GM19023 (cell line): ENCODE measurements around the gene PER1.

Experiments
- ATAC-seq: cut with Tn5 transposase; IDR thresholded peaks from one replicate; pipeline ENCODE4 v1.9.1; 2021; ENCODE audit warnings: mild to moderate bottlenecking, moderate library complexity; ENCODE audit not compliant: unreplicated experiment

Gene PER1

DNA sequence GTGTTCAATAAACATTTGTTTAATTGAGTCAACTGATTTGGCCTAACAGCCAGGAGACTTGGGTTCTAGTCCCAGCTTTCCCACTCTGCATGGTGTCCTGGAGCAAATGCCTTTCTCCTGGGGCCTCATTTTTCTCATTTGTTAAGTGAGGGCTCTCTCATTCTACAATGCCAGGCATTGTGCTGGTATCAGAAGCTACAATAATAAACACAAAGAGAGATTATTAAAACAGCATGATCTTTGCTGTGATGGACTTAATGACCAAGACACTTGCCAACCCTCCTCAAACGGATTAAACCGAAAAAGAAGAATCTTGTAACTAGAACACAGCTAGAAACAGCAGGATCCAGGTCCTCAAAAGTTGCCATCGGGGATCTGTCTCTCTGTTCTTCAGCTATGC, 15.3 kb upstream of the PER1 start:
- ATAC-seq = no peak

DNA sequence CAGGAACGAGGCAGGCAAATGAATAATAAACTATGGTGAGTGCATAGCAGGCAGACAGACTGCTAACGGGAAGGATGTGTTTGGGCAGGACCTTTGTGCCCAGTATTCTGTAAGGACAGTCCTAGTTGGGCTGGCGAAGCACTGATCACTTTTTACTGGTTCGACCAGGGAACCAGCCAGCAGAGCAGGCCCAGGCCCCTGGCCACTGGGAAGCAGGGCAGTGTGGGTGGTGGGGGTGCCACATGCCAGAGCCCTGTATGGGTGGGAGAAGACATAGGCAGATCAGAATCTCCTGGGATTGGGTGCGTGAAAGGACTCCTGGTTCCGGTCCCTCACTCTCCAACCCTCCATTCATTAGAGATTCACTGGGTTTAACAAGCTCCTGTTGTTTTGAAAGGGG, 14.5 kb upstream of the PER1 start:
- ATAC-seq = no peak

DNA sequence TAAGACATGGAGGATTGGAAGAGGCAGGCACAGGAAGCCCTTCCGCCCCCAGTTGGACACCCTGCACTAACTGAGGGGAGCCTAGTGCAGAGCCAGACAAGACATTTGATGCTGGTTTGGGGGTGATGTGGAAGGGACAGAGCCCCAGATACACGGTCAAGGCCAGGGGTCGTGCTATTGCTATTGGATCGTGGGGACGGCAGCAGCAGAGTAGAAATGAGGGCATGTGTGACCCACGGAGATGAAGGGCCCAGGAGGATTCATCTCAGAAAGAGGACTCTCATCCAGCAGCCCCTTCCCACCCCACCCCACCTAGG, 12.6 kb upstream of the PER1 start:
- ATAC-seq = no peak

DNA sequence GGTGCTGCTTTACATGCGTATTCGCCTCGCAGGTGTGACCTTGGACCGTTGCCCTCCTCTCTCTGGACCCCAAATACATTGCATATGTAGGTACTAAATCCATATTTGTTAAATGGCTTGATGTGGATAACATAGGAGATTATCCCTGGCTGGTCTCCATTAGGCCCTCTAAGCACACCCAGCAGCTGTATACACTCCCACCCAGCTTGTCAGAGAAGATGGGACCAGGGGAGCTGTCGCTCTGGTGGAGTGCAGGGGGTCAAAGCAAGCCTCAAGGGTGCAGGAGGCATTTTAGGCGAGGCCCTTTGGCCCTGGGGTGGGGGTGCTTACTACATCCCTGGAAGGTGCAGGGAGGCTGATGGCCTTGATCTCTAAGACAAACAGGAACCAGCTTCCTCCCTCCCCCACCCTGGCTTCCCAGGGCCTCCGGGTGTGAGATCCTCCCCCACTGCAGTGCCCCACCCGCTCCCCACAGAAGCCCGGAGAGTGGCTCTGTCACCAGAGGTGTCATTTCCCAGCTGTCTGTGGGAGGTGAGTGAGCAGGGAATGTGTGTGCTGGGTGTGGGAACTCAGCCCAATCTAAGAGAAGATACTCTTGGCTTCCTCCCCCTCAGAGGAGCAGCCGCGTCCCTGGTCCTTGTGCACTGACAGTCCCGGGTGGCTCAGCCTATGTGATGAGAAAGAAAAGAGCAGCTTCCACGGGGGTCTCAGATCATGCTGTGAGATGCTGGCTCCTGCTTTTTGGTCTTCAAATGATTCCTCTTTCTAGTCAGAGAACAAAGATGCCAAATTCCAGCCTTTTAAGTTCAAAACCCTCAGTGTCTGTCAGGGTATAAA, 12.0 kb upstream of the PER1 start:
- ATAC-seq = no peak

DNA sequence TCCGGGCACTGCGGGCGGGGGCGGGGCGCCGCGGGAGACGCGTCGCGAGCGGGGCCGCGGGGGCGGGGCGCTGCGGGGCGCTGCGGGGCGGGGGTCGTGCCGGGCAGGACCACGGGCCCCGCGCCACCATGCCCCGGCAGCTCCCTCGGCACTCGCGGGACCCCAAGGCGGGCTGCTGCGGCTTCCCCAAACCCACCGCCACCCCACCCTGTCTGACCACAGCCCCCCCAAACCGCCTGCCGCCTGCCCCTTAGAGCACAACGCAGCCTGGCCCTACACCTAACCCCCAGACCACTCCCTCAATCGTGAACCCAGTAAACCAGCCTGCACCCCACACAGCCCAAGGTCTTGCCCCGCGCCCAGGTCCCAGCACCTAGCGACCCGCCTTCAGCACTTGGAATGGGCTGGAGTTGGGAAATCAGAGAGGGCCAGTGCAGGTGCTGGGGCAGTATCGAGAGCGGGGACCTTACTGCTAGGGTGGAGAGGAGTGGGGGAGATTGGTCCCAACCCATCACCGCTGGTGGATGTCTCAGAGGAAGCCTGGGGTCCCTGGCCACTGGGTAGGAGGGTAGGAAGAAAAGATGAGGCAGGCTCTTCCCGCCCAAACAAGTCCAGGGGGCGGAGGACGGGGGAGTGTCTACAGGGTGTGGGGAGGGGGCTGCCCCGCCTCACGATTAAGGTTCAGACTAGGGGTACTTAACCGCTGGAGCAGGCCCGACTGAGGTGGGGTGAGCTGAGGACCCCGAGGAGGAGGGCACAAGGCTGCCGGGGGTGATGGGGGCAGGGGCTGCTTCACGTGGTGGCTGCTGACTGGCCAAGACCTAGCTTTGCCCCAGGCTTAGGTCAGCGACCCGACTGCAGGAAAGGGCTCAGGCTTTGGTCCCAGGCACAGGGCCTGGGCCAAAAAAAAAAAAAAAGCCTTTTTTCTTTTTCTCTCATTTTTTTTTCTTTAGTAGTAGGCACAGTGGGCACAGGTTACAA, 11.1 kb upstream of the PER1 start:
- ATAC-seq = no peak

DNA sequence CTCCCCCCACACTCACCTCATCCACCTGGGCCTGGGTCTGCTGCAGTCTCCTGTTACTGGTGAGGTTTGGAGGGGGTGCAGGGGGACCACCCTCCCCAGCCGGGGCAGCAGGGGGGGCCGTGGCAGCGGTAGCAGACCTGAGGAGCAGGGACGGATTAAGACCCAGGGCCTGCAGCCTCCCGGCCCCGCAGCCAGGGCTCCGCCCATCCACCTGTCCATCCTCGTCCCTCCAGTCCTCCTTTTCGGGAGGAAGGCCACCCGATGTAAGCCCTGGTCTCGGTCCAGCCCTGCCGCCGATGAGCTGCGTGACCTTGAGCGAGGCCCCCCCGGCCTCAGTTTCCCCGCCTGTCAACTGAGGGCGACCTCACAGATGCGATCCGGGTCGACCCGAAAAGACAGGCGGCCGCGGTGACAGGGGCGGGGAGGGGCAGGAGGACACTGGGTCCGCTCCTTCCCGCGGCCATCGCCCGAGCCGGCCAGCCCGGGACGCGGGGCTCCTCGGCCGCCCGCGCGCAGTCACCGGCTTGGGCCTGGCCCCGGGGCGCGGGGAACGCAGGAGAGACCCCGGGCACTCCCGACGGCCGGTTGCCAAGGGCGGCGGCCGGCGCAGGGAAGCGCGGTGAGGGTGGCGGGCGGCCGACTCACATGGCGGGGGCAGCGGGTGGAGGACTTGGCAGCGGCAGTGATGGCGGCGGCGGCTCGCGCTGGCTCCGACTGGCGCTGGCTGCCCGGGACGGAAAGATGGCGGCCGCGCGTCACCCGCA, 10.2 kb upstream of the PER1 start, which contains the start of gene VAMP2:
Gene VAMP2 (minus strand): TSS at position 716 of the 764 bp plus-strand sequence. CDS start 69 bp downstream, at position 647.
- ATAC-seq = no peak

DNA sequence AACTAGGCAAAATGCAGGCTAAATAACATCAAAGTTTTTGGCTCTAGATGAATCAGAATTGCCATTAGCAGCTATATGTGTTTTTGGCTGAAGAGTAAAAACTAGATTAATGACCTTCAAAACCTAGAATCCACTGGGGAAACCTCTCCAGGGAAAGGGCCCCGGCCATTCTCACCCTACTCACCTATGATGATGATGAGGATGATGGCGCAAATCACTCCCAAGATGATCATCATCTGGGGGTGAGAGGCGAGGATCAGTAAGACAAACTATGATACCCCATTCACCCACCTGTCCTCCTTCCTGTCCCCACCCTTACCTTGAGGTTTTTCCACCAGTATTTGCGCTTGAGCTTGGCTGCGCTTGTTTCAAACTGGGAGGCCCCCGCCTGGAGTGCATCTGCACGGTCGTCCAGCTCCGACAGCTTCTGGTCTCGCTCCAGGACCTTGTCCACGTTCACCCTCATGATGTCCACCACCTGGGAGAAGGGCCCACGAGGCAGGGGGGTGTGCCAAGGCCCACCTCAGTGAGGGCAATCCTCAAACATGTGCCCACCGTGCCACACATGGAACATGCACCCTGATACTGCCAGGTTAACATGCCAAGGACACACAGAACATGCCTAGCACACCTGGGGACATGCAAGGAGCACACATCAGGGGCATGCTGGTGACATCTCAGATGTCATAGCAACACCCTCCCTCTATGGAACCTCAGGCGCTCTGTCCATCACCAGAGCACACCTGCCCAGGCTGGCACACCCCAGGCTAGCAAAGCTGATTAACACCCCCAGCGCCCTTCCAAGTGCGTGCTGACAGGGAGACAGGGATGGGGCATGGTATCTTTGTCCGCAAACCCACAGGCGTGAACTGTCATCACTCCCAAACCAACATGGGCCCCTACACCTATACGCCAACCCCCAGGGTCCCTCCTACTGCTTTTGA, 9.4 kb upstream of the PER1 start:
- no peak for ATAC-seq

DNA sequence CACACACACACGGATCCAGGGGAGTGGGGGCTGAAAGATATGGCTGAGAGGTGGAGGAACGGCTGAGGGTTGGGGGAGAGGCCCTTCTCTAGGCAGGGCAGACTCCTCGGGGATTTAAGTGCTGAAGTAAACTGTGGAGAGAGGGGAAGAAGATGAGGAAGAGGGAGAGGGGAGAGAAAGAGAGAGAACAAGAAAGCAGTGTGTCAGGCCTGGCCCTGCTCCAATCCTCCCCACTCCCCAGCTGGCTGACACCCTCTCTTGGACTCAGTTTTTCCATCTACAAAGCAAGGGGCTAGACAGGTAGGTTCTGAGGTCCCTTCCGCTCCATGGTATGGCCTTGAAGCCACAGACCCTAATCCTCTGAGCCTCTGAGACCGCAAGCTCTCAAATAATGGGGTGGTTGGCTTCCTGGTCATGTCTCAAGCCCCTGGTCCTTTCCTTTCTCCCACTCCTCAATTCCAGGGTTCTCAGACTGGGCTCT, 8.6 kb upstream of the PER1 start:
- ATAC-seq = no peak

DNA sequence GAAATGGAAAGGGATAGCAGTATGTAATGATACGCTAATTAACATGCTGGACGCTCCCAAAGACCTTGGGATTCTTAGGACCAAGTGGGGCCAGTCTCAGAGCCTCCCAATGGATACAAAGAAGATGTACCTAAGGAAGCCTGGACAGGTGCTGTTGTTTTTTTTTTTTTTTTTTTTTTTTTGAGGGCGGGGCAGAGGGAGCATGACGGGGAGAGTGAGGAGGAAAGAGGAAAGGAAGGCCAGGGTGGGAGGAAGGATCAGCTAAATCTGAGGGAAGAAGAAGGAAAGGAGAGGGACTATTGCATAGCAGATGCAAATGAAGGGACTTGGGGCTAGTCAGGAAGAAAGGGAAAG, 8.0 kb upstream of the PER1 start:
- ATAC-seq = no peak

DNA sequence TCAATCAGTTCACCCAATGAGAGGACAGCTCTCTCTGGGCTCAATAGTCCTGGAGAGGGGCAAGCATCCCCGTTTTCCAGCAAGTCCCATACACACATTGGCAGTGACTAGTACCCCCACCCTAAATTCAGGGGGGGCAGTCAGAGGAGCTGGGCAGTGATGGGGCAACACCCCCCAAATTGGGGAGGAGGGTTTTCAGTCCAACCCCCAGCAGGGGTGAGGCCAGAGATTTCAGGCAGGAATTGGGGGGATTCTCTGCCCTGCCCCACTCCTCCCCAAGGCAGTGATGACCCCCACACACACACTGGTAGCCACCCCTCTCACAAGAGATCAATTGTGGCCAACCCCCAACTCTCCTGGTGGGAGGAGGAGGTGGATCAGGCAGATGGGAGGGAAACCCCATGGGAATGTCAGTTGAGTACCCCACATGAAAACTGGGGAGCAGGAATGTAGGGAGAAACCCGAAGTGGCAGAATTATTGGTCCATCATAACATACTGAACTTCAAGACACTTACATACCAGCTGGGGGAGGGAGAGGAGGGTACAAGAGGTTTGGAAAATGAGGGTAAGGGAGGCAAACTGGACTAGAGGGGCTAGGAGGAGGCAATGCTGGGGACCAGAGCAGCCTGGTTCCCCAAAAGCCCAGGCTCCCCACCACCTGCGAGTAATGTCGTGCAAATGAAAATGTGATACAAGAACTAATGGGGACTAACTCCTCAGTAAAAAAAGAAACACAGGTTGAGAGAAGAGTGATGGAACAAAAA, 7.4 kb upstream of the PER1 start:
- ATAC-seq = no peak

DNA sequence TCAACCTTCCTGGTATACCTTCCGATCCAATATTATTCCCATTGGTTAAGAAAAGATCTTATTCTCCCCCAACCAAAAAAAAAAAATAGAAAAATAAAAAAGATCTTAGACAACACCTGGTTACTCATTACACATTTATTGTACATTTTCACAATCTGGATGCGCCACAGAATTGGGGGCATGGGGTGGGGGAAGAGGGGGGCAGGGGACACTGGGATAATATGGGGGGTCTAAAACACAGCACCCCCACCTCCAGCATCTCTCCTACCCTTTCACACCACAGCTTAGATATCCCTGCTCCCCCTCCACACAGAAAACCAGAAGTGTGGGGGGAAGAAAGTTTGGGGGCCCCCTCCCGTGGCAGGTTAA, 6.8 kb upstream of the PER1 start:
- ATAC-seq = no peak

DNA sequence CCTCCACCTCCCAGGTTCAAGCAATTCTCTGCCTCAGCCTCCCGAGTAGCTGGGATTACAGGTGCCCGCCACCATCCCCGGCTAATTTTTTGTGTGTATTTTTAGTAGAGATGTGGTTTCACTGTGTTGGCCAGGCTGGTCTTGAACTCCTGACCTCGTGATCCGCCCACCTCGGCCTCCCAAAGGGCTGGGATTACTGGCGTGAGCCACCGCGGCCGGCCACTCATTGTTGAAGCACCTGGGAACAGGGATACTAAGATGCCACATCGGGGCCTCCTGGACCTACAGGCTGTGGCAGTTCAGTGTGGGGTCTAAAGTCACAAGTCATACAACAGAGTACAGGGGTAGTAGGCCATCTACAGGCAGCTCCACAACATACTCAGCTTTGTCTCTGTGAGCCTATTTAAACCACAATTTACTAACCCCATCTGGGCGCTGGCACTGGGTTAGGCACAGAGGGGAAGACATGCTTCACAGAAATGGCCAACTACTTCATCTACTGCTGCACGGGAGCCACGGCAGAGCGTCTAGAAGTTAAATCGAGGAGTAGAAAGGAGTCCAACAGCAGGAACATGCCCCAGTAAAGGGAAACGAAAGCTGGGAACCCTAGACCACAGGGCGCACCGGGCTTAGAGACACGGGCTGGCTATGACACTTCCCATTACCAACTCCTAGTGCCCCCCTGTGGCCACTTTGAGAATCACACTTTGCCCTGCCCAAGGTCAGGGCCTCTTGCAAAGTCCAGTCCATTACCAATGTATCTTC, 6.2 kb upstream of the PER1 start:
- no peak for ATAC-seq

DNA sequence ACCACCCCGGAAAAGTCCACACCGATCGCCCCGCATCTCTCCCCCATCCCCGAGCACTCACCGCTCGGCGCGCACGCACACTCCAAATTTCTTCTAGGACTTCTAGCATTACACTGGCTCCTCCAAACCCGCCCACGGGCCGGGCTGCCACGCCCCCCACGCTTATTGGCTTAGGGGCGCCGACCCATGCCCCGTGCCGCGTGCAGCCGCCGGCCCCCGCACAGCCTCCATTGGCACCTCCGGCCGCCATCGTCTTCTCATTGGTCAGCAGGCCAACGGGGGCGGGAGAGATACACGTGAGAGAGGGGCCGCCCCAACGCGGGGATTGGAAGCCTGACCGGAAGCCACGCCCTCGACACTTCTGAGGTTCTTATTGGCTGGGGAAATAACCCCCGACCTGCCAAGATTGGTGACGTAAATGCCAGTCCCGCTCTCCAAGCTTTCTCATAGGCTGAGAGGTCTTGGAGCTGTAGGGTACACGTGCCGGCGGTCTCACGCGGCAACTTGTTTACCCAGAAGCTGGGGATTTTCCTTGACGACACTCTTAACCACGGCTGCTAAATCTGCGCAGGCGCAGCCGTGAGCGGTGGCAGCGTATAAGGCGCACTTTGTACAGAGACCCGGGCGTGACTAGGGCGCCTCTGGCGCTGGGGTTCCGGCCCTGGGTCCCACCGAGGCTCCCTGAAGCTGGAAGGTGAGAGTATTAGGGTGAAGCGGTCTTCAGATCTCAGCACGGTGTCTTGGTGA, 4.2 kb upstream of the PER1 start:
- peak; percentile 82 for ATAC-seq

DNA sequence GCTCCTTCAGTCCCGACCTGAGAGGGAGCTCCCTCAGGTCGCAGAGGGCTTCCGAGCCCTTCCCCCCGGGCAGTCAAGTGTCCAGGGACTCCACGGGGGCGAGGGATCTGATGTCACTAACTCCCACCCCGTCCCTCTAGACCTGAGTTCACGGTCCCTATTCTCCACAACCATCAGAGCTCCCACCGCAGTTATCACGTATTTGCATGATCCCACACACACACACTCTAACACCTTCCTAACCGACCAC, 3.7 kb upstream of the PER1 start:
- no peak for ATAC-seq

DNA sequence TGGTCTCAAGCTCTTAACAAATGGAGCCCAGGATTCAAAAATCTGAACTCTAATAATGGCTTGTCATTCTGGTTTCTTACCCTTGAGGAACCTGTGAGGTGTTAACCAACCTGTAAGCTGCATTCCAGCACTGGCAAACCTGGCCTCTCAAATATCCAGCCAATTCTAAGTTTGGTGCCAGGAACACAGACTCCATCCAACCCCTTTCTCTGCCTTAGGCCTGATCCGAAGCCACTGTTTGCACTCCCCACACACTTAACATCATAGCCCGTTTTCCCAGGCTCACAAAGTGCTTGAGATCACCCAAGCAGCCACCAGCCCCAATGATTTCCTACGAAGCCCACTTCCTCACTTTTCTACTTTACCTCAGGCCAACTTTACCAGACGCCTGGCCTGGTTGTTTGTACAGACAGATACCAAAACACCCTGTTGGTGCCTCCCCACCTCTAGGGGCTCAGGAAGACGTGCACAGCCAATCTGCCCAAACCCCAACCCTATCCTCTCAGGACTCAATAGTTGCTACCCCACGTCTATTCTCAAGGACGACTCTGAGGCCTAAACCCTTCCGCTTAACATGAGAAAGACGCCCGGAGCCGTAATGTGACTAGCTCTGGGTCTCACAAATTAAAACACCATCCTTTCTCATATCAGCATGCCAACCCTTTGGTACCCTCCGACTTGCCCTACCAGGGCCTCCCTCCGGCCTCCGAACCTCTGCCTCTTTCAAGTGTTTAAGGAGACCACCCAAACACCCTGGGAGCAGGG, 3.2 kb upstream of the PER1 start:
- ATAC-seq = no peak

DNA sequence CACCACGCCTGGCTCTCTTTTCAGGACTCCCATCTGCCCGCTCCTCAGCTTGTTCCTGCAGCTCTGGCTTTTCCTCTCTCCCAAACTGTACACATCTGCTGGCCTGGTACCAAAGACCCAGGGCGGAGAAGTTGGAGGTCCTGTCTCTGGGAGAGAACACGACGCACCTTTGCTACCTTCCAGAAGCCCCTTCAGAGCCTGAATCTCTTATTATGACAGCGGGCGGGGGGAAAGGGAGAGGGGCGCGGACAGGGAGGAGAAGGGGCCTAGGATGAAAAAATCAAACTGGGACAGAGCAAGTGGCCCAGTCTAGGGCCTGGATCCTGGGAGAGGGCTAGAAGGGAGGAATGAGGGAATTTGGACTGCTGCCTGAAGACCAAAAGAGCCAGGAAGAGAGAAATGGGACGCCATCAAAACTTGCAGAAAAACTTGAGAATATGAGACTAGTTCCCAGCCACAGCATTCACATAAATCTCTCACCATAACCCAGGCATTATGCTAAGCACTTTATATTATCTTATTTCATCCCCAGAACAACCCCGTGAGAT, 2.5 kb upstream of the PER1 start:
- no peak for ATAC-seq

DNA sequence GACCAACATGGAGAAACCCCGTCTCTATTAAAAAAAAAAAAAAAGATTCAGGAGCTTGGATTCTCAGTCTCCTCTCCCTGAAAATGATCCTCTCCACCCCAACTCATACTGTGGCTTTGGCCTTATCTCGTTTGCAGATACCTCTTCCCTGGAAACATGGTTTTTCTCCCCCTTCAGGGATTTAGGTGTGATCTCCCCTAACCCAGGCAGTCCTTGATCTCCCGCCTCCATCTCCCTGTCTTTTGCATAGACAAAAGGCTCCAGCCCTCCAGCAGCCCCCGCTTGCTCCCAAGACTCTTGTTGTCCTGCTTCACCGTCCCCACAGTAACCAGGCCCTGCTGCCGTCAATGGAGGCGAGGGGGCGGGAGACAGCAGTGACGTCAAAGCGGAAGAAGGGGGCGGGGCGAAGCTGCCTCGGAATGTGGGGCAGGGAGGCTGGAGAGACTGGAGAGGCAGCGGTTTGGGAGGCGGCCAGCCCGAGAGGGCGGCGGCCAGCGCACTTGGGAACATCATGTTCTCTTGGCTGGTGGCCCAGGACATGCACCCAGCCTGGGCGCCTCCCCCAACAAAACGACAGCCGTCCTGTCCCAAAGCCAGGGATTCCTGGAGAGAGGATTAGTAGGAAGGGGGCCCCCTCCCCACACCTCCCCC, 1.9 kb upstream of the PER1 start:
- no peak for ATAC-seq
